Endothelial cell of umbilical vein (primary cell): ENCODE results near the gene OLFM1. TPM values are rescaled to one million over a fixed set of nuclear protein-coding genes. Genes with fewer than 3 reads are reported as not detected.

Experiments used
- BruUV-seq: library from RNA; stranded (reverse); fragments of 400-500 nt; replicated peaks from 2 replicates; lab custom pipeline; 2021; lab: Mats Ljungman, UMichigan
- CTCF ChIA-PET: fragments of 300-600, 350-600 bp; sonication (Branson Sonifier 250); formaldehyde crosslinking; loops from one replicate; lab custom pipeline; 2021; ENCODE audit warnings: antibody characterized with exemption, inconsistent platforms; lab: Charles Lee
- POLR2A ChIA-PET: fragments of 300-600, 350-600 bp; sonication (Branson Sonifier 250); formaldehyde crosslinking; loops from one replicate; lab custom pipeline; 2021; ENCODE audit warnings: antibody characterized with exemption, inconsistent platforms; lab: Charles Lee
- DNase-seq: peaks from one replicate; pipeline ENCODE4 v3.0.0-alpha.2; 2011; ENCODE audit warnings: low read depth, low spot score
- FAIRE-seq: peaks from 2 replicates; lab custom pipeline; 2011; peaks lifted over from hg19 to GRCh38; lab: Jason Lieb, UNC
- H2AFZ ChIP-seq: 2 replicates; pipeline ENCODE4 v1.6.0; 2012; ENCODE audit warnings: low read depth, low read length, control low read depth, inconsistent platforms
- H3K27ac ChIP-seq: 2 replicates; pipeline ENCODE4 v1.5.1; 2011; ENCODE audit warnings: low read depth, mild to moderate bottlenecking, control low read depth, low read length, moderate library complexity; ENCODE audit not compliant: insufficient read depth
- H3K27me3 ChIP-seq, 2 experiments: 2 replicates each; pipeline versions ENCODE4 v1.6.0 to v1.6.1; 2011; ENCODE audit warnings: low read length in 2 of 2, mixed read lengths in 1 of 2; ENCODE audit not compliant: control insufficient read depth in 2 of 2, insufficient read depth in 2 of 2
- H3K36me3 ChIP-seq, 2 experiments: 2 replicates in 1 of 2; 3 replicates in 1 of 2; pipeline ENCODE4 v1.5.1; 2011; ENCODE audit warnings: low read length in 2 of 2, mild to moderate bottlenecking in 1 of 2, moderate library complexity in 1 of 2; ENCODE audit not compliant: control insufficient read depth in 2 of 2, insufficient read depth in 2 of 2; ENCODE audit errors: extremely low read depth in 1 of 2
- H3K4me1 ChIP-seq: 3 replicates; pipeline ENCODE4 v1.5.1; 2011; ENCODE audit warnings: mild to moderate bottlenecking, low read length; ENCODE audit not compliant: control insufficient read depth, insufficient read depth; ENCODE audit errors: extremely low read depth
- H3K4me2 ChIP-seq: 2 replicates; pipeline ENCODE4 v1.6.1; 2011; ENCODE audit warnings: low read length, control low read depth, mixed read lengths; ENCODE audit not compliant: insufficient read depth
- H3K4me3 ChIP-seq, 3 experiments: fragments of 200-600 bp in 1 of 3; sonication (generic), shearing (Covaris generic) in 1 of 3; replicated peaks in 1 of 3; 2 replicates each; pipeline ENCODE4 v1.5.1; 2011 to 2016; ENCODE audit warnings: control low read depth in 3 of 3, low read length in 3 of 3, mild to moderate bottlenecking in 2 of 3, inconsistent platforms in 1 of 3, low read depth in 1 of 3, moderate library complexity in 1 of 3; ENCODE audit not compliant: insufficient read depth in 1 of 3
- H3K79me2 ChIP-seq: 2 replicates; pipeline ENCODE4 v1.6.0; 2012; ENCODE audit warnings: low read length, inconsistent platforms; ENCODE audit not compliant: control insufficient read depth, insufficient read depth
- H3K9ac ChIP-seq: replicated peaks from 2 replicates; pipeline ENCODE3; 2011; ENCODE audit warnings: low read length, control low read depth; ENCODE audit not compliant: insufficient read depth; ENCODE audit errors: extremely low read depth
- H3K9me1 ChIP-seq: replicated peaks from 3 replicates; pipeline ENCODE4 v1.6.0; 2011; ENCODE audit warnings: mild to moderate bottlenecking, low read length; ENCODE audit not compliant: control insufficient read depth, insufficient read depth; ENCODE audit errors: extremely low read depth
- H3K9me3 ChIP-seq: replicated peaks from 2 replicates; pipeline ENCODE4 v1.5.1; 2012; ENCODE audit warnings: low read length, inconsistent platforms; ENCODE audit not compliant: control insufficient read depth, insufficient read depth
- H4K20me1 ChIP-seq: replicated peaks from 2 replicates; pipeline ENCODE3; 2011; ENCODE audit warnings: mild to moderate bottlenecking, low read length; ENCODE audit not compliant: control insufficient read depth, insufficient read depth; ENCODE audit errors: extremely low read depth
- CTCF ChIP-seq, 2 donors: IDR thresholded peaks; 1 replicate in 1 of 2; 2 replicates in 1 of 2; pipeline ENCODE4 v1.5.1; 2011; ENCODE audit warnings: low read length in 2 of 2, mild to moderate bottlenecking in 2 of 2, moderate library complexity in 2 of 2, control low read depth in 1 of 2, inconsistent platforms in 1 of 2, low read depth in 1 of 2; ENCODE audit not compliant: insufficient read depth in 1 of 2; ENCODE audit errors: extremely low read depth in 1 of 2
- EZH2 ChIP-seq: IDR thresholded peaks from 2 replicates; pipeline ENCODE4 v1.6.1; 2012; ENCODE audit warnings: borderline replicate concordance, low read depth, mild to moderate bottlenecking, moderate library complexity, low read length, inconsistent platforms; ENCODE audit not compliant: severe bottlenecking
- FOS ChIP-seq: IDR thresholded peaks from 2 replicates; pipeline ENCODE4 v1.6.1; 2011; ENCODE audit warnings: mild to moderate bottlenecking, low read length, moderate library complexity, borderline replicate concordance; ENCODE audit not compliant: insufficient read depth
- GATA2 ChIP-seq: IDR thresholded peaks from 2 replicates; pipeline ENCODE4 v1.7.0; 2011; ENCODE audit warnings: low read depth, mild to moderate bottlenecking, moderate library complexity, mixed read lengths, low read length; ENCODE audit not compliant: insufficient read length, insufficient read depth
- JUN ChIP-seq: IDR thresholded peaks from 2 replicates; pipeline ENCODE4 v1.6.1; 2011; ENCODE audit warnings: borderline replicate concordance, low read depth; ENCODE audit not compliant: insufficient read length, insufficient read depth
- MAX ChIP-seq: IDR thresholded peaks from 2 replicates; pipeline ENCODE4 v1.6.1; 2011; ENCODE audit not compliant: insufficient read depth, insufficient read length
- MYC ChIP-seq: IDR thresholded peaks from one replicate; pipeline ENCODE4 v1.6.1; 2011; ENCODE audit warnings: mild to moderate bottlenecking, low read depth, low read length
- POLR2A ChIP-seq: IDR thresholded peaks from 2 replicates; pipeline ENCODE4 v1.6.1; 2012; ENCODE audit warnings: low read depth, mild to moderate bottlenecking, control low read depth, low read length
- dilution Hi-C: fragments of 300-500 bp; cut with MboI; formaldehyde crosslinking; loops from one replicate; pipeline ENCODE4 v1.15.0; 2019; ENCODE audit warnings: low sequenced_read_pairs; ENCODE audit not compliant: extremely low pct_ligation_motif_present
- intact Hi-C: fragments of 100-400 bp; cut with micrococcal nuclease; formaldehyde crosslinking; loops from one replicate; pipeline ENCODE4 v1.10.0; 2022
- polyA plus RNA-seq, 4 experiments: library from polyadenylated mRNA; depleted of rRNA in 3 of 4; stranded (reverse) in 3 of 4; unstranded in 1 of 4; fragments of >200 nt; gene quantifications; 2 replicates each; pipeline versions ENCODE4 v1.2.1 to v1.2.3, GENCODE V29; 2011 to 2012; ENCODE audit warnings: missing spikeins in 1 of 4
- total RNA-seq: library from RNA; stranded (reverse); gene quantifications from 2 replicates; pipeline ENCODE4 v1.2.3, GENCODE V29; 2021

Gene OLFM1
- total and polyA plus RNA-seq, 2 donors (not counting 3 experiments of a cell fraction or from before 2014, with no cell fraction given): 0.07 to 0.95 TPM

GRCh38 chr9:135048046-135048757 lies 39.3 kb upstream of the OLFM1 start:
- H3K79me2 ChIP-seq: no peaks in the 10 kb centered on the region
- CTCF ChIA-PET: no interaction called here
- FAIRE-seq (no peak), DNase-seq (no peak)
- H3K9me1 ChIP-seq: no peaks in the 10 kb centered on the region
- no peak overlapping the region for H3K4me2 ChIP-seq
- no TSS peak for BruUV-seq
- no peaks in the 10 kb centered on the region for H4K20me1 ChIP-seq
- no peaks in the 10 kb centered on the region for H3K9me3 ChIP-seq
- intact Hi-C loops (no loop called here), dilution Hi-C loops (no loop called here)
- no peak overlapping the region for H3K9ac ChIP-seq
- H3K4me1 ChIP-seq: no peaks in the 10 kb centered on the region
- no peak overlapping the region for H2AFZ ChIP-seq
- no peak overlapping the region for H3K4me3 ChIP-seq
- POLR2A ChIA-PET: no interaction called here
- TF ChIP-seq CTCF (IDR thresholded peaks at IDR 0.05; ENCODE audit: extremely low read depth in 1 of 2, insufficient read depth in 1 of 2, low read depth in 1 of 2, low read length in 2 of 2): no peak
- no peak for TF ChIP-seq FOS
- TF ChIP-seq MYC: no peak
- no peak for TF ChIP-seq POLR2A
- no peak for TF ChIP-seq JUN
- no peak for TF ChIP-seq GATA2
- no peak for TF ChIP-seq EZH2
- no peak for TF ChIP-seq MAX
- H3K27ac ChIP-seq: no peak overlapping the region
- no peaks in the 10 kb centered on the region for H3K27me3 ChIP-seq
- no peaks in the 10 kb centered on the region for H3K36me3 ChIP-seq
